GM21515 (cell line): ENCODE measurements around the gene LIMD2.

Experiments used
- ATAC-seq: cut with Tn5 transposase; IDR thresholded peaks from one replicate; pipeline ENCODE4 v1.9.1; 2021; ENCODE audit not compliant: unreplicated experiment

The LIMD2 gene

GRCh38 chr17:63685041-63685440 is 14.9 kb downstream of the LIMD2 start:
- ATAC-seq, result no peak

GRCh38 chr17:63682981-63683380 is 16.9 kb downstream of the LIMD2 start:
- ATAC-seq, result no peak

- ATAC-seq, result no peak
These were observed 17.5 kb downstream of the LIMD2 start for GRCh38 chr17:63682441-63682840.

- ATAC-seq, result no peak
These were observed 18.4 kb downstream of the LIMD2 start for GRCh38 chr17:63681530-63681929.

- no peak for ATAC-seq
These were observed 19.2 kb downstream of the LIMD2 start for GRCh38 chr17:63680700-63681099.

GRCh38 chr17:63679214-63679613 is 20.7 kb downstream of the LIMD2 start:
- ATAC-seq, result no peak

- ATAC-seq, result no peak
These were observed 23.3 kb downstream of the LIMD2 start for GRCh38 chr17:63676584-63676983.

GRCh38 chr17:63675607-63676546 is 24.0 kb downstream of the LIMD2 start:
- ATAC-seq, result no peak

- no peak for ATAC-seq
These were observed 24.7 kb downstream of the LIMD2 start for GRCh38 chr17:63675231-63675606.

- ATAC-seq, result no peak
These were observed 27.1 kb downstream of the LIMD2 start for GRCh38 chr17:63672856-63673255.

- no peak for ATAC-seq
These were observed 34.3 kb downstream of the LIMD2 start for GRCh38 chr17:63665527-63666214.

GRCh38 chr17:63659850-63660249 is 40.1 kb downstream of the LIMD2 start:
- no peak for ATAC-seq

- no peak for ATAC-seq
These were observed 41.6 kb downstream of the LIMD2 start for GRCh38 chr17:63658366-63658765.

GRCh38 chr17:63657786-63658185 is 42.1 kb downstream of the LIMD2 start:
- ATAC-seq, result no peak

GRCh38 chr17:63653050-63653449 is 46.9 kb downstream of the LIMD2 start:
- ATAC-seq, result no peak

- no peak for ATAC-seq
These were observed 47.8 kb downstream of the LIMD2 start for GRCh38 chr17:63652106-63652505.

GRCh38 chr17:63649813-63650212 is 50.1 kb downstream of the LIMD2 start:
- no peak for ATAC-seq

GRCh38 chr17:63647936-63648335 is 52.0 kb downstream of the LIMD2 start:
- ATAC-seq, result no peak

GRCh38 chr17:63647065-63647725 is 52.7 kb downstream of the LIMD2 start:
- no peak for ATAC-seq

- ATAC-seq, result peak; percentile 87
These were observed 53.5 kb downstream of the LIMD2 start for GRCh38 chr17:63646488-63646806.
